NT2/D1 (cell line): ENCODE data around the gene BHLHE41.

ENCODE experiments used
- SUZ12 ChIP-seq: IDR thresholded peaks from 2 replicates; pipeline ENCODE4 v1.6.1; 2011; ENCODE audit not compliant: insufficient read length, insufficient read depth; ENCODE audit errors: extremely low read depth
- YY1 ChIP-seq: IDR thresholded peaks from 2 replicates; pipeline ENCODE4 v1.6.1; 2011; ENCODE audit not compliant: insufficient read length, insufficient read depth
- ZNF274 ChIP-seq: IDR thresholded peaks from 2 replicates; pipeline ENCODE4 v1.6.1; 2011; ENCODE audit warnings: mild to moderate bottlenecking, low read depth, low read length

DNA sequence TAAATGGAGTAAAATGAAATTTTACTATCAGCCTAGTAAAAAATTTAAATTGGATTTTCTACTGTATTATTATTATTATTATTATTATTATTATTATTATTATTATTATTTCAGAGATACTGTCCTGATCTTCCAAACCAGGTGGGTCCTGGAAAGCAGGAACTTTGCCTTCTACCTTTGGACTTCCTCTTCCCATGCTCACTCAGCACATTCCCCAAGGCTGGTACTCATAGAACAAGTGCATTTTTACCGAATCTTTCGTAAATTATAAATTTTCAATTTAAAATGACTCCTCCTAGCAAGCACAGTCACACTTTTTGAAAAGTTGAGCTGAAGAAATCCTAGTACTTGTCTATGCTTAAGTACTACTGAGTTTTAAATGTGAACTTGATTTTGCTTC is 29.7 kb downstream of the BHLHE41 start:
- TF ChIP-seq YY1 = no peak
- no peak for TF ChIP-seq SUZ12
- TF ChIP-seq ZNF274 = no peak
